Karpas-422 (cell line): ENCODE results near the gene RTTN. TPM values are rescaled to one million over a fixed set of nuclear protein-coding genes. Genes with fewer than 3 reads are reported as not detected.
"Not testable (repeated sequence)": the region's sequence is repeated elsewhere in the genome, so short reads cannot be mapped to it uniquely, and the experiment has no call there.

ENCODE experiments used
- DNase-seq: peaks from one replicate; pipeline ENCODE4 v3.0.0-alpha.2; 2015
- H2AFZ ChIP-seq: fragments of 200-600 bp; sonication (generic); 2 replicates; pipeline ENCODE4 v1.6.1; 2014; ENCODE audit warnings: antibody characterized with exemption, low read length, mixed read lengths
- H3K27ac ChIP-seq: fragments of 200-600 bp; sonication (generic); 2 replicates; pipeline ENCODE4 v1.5.1; 2014; ENCODE audit warnings: mild to moderate bottlenecking, low read length, moderate library complexity
- H3K27me3 ChIP-seq: fragments of 200-600 bp; sonication (generic); 2 replicates; pipeline ENCODE4 v1.6.1; 2014; ENCODE audit warnings: low read length, mixed read lengths
- H3K36me3 ChIP-seq: fragments of 200-600 bp; sonication (generic); 2 replicates; pipeline ENCODE4 v1.6.1; 2014; ENCODE audit warnings: low read length, mixed read lengths; ENCODE audit not compliant: insufficient read depth
- H3K4me1 ChIP-seq: fragments of 200-600 bp; sonication (generic); 2 replicates; pipeline ENCODE4 v1.6.1; 2014; ENCODE audit warnings: mild to moderate bottlenecking, low read length, mixed read lengths
- H3K4me2 ChIP-seq: fragments of 200-600 bp; sonication (generic); 2 replicates; pipeline ENCODE4 v1.6.1; 2014; ENCODE audit warnings: low read length, low read depth, mild to moderate bottlenecking; ENCODE audit not compliant: poor library complexity, severe bottlenecking
- H3K4me3 ChIP-seq: fragments of 200-600 bp; sonication (generic); 2 replicates; pipeline ENCODE4 v1.5.1; 2014; ENCODE audit warnings: mild to moderate bottlenecking, antibody characterized with exemption, low read length, mixed read lengths
- H3K79me2 ChIP-seq: fragments of 200-600 bp; sonication (generic); 2 replicates; pipeline ENCODE4 v1.6.1; 2014; ENCODE audit warnings: mild to moderate bottlenecking, low read length, mixed read lengths
- H3K9ac ChIP-seq: fragments of 200-600 bp; sonication (generic); 2 replicates; pipeline ENCODE4 v1.6.0; 2014; ENCODE audit warnings: low read length
- H3K9me2 ChIP-seq: fragments of 200-600 bp; sonication (generic), shearing (Covaris generic); replicated peaks from 2 replicates; pipeline ENCODE4 v1.6.0; 2014; ENCODE audit warnings: mild to moderate bottlenecking, low read length, moderate library complexity; ENCODE audit not compliant: insufficient read depth
- H3K9me3 ChIP-seq: fragments of 300-700, 200-600 bp; sonication (generic); 2 replicates; pipeline ENCODE4 v1.6.1; 2014; ENCODE audit warnings: low read length, mixed read lengths
- H4K20me1 ChIP-seq: fragments of 200-600 bp; sonication (generic); 2 replicates; pipeline ENCODE4 v1.6.1; 2014; ENCODE audit warnings: mild to moderate bottlenecking, antibody characterized with exemption, low read length, low read depth; ENCODE audit not compliant: insufficient read depth
- total RNA-seq: library from RNA; depleted of rRNA; stranded (reverse); fragments of >200 nt; shearing (Covaris generic); gene quantifications from 2 replicates; pipeline ENCODE4 v1.2.3, GENCODE V29; 2014; ENCODE audit warnings: low replicate concordance

RTTN gene
- total RNA-seq, 1 experiment from 2014 or later: 57.4 TPM

- no peak overlapping the region for H2AFZ ChIP-seq
- H3K9me3 ChIP-seq: no peaks in the 10 kb centered on the region
- H3K27me3 ChIP-seq: no peaks in the 10 kb centered on the region
- H4K20me1 ChIP-seq: no peaks in the 10 kb centered on the region
- no peaks in the 10 kb centered on the region for H3K36me3 ChIP-seq
- no peaks in the 10 kb centered on the region for H3K79me2 ChIP-seq
- no peaks in the 10 kb centered on the region for H3K4me1 ChIP-seq
- no peak overlapping the region for H3K4me3 ChIP-seq
- H3K27ac ChIP-seq: no peak overlapping the region
- no peaks in the 10 kb centered on the region for H3K9me2 ChIP-seq
- no peak overlapping the region for H3K4me2 ChIP-seq
- no peak for DNase-seq
- no peak overlapping the region for H3K9ac ChIP-seq
Observed at GRCh38 chr18:69980509-69980908, 225.0 kb downstream of the RTTN start.

- no peak overlapping the region for H2AFZ ChIP-seq
- H3K36me3 ChIP-seq: no peaks in the 10 kb centered on the region
- no peaks in the 10 kb centered on the region for H3K27me3 ChIP-seq
- H3K9me3 ChIP-seq: no peaks in the 10 kb centered on the region
- no peak overlapping the region for H3K4me3 ChIP-seq
- H3K4me2 ChIP-seq: no peak overlapping the region
- no peaks in the 10 kb centered on the region for H3K4me1 ChIP-seq
- no peaks in the 10 kb centered on the region for H3K9me2 ChIP-seq
- no peak for DNase-seq
- H3K79me2 ChIP-seq: no peaks in the 10 kb centered on the region
- no peak overlapping the region for H3K9ac ChIP-seq
- no peak overlapping the region for H3K27ac ChIP-seq
- no peaks in the 10 kb centered on the region for H4K20me1 ChIP-seq
Observed at GRCh38 chr18:69978732-69979715, 226.5 kb downstream of the RTTN start.

GRCh38 chr18:69975294-69975693, 230.2 kb downstream of the RTTN start:
- not testable (repeated sequence) for H4K20me1 ChIP-seq, H3K79me2 ChIP-seq, H3K36me3 ChIP-seq, H3K9me2 ChIP-seq, H3K27me3 ChIP-seq, H2AFZ ChIP-seq, DNase-seq, H3K4me3 ChIP-seq, H3K9me3 ChIP-seq, H3K27ac ChIP-seq, H3K9ac ChIP-seq, H3K4me1 ChIP-seq, H3K4me2 ChIP-seq

GRCh38 chr18:69974365-69974764, 231.1 kb downstream of the RTTN start:
- no peak overlapping the region for H3K27ac ChIP-seq
- no peaks in the 10 kb centered on the region for H3K79me2 ChIP-seq
- no peak overlapping the region for H3K4me2 ChIP-seq
- H3K36me3 ChIP-seq: no peaks in the 10 kb centered on the region
- no peak overlapping the region for H3K4me3 ChIP-seq
- peaks cover 3% of the 10 kb centered on the region; the same call in 1 of the 2 replicates for H3K4me1 ChIP-seq
- H3K9me2 ChIP-seq: no peaks in the 10 kb centered on the region
- no peak for DNase-seq
- no peaks in the 10 kb centered on the region for H4K20me1 ChIP-seq
- no peaks in the 10 kb centered on the region for H3K27me3 ChIP-seq
- H3K9me3 ChIP-seq: no peaks in the 10 kb centered on the region
- no peak overlapping the region for H3K9ac ChIP-seq
- H2AFZ ChIP-seq: no peak overlapping the region

GRCh38 chr18:69969491-69969890, 236.0 kb downstream of the RTTN start:
- H2AFZ ChIP-seq: no peak overlapping the region
- H3K27me3 ChIP-seq: no peaks in the 10 kb centered on the region
- H3K27ac ChIP-seq: no peak overlapping the region
- no peaks in the 10 kb centered on the region for H3K9me3 ChIP-seq
- no peaks in the 10 kb centered on the region for H3K36me3 ChIP-seq
- peaks cover 3% of the 10 kb centered on the region; the same call in 1 of the 2 replicates for H3K4me1 ChIP-seq
- H3K4me3 ChIP-seq: no peak overlapping the region
- no peak overlapping the region for H3K4me2 ChIP-seq
- no peaks in the 10 kb centered on the region for H3K9me2 ChIP-seq
- no peaks in the 10 kb centered on the region for H3K79me2 ChIP-seq
- no peak for DNase-seq
- no peak overlapping the region for H3K9ac ChIP-seq
- H4K20me1 ChIP-seq: no peaks in the 10 kb centered on the region

GRCh38 chr18:69968039-69968438, 237.4 kb downstream of the RTTN start:
- no peaks in the 10 kb centered on the region for H3K27me3 ChIP-seq

GRCh38 chr18:69963196-69963595, 242.3 kb downstream of the RTTN start:
- no peak overlapping the region for H2AFZ ChIP-seq
- no peaks in the 10 kb centered on the region for H3K9me2 ChIP-seq
- H3K9ac ChIP-seq: no peak overlapping the region
- no peak for DNase-seq
- no peaks in the 10 kb centered on the region; the same call in 1 of the 2 replicates for H3K36me3 ChIP-seq
- no peak overlapping the region for H3K27ac ChIP-seq
- H3K4me3 ChIP-seq: no peak overlapping the region
- H3K4me1 ChIP-seq: peaks cover 17% of the 10 kb centered on the region
- no peaks in the 10 kb centered on the region for H4K20me1 ChIP-seq
- H3K27me3 ChIP-seq: no peaks in the 10 kb centered on the region
- H3K79me2 ChIP-seq: no peaks in the 10 kb centered on the region
- no peak overlapping the region for H3K4me2 ChIP-seq
- H3K9me3 ChIP-seq: no peaks in the 10 kb centered on the region

More at GRCh38 chr18:69968039-69968438, 237.4 kb downstream of the RTTN start:
- Histone ChIP-seq H3K36me3 (no peaks in the 10 kb centered on the region), H2AFZ (no peak overlapping the region), H3K4me2 (no peak overlapping the region), H3K79me2 (no peaks in the 10 kb centered on the region), H3K27ac (no peak overlapping the region), H3K9me3 (no peaks in the 10 kb centered on the region), H4K20me1 (no peaks in the 10 kb centered on the region), H3K9me2 (no peaks in the 10 kb centered on the region), H3K4me3 (no peak overlapping the region), H3K9ac (no peak overlapping the region), H3K4me1 (peaks cover 3% of the 10 kb centered on the region; the same call in 1 of the 2 replicates)
- DNase-seq: no peak

- DNase-seq: no peak
- Histone ChIP-seq H3K9me2 (no peaks in the 10 kb centered on the region), H3K27ac (no peak overlapping the region), H3K79me2 (no peaks in the 10 kb centered on the region), H4K20me1 (no peaks in the 10 kb centered on the region), H3K36me3 (no peaks in the 10 kb centered on the region; the same call in 1 of the 2 replicates), H3K4me1 (peaks cover 21% of the 10 kb centered on the region), H3K9ac (no peak overlapping the region), H2AFZ (no peak overlapping the region), H3K4me3 (no peak overlapping the region), H3K9me3 (no peaks in the 10 kb centered on the region), H3K27me3 (no peaks in the 10 kb centered on the region), H3K4me2 (no peak overlapping the region)
Observed at GRCh38 chr18:69961718-69962117, 243.8 kb downstream of the RTTN start.
